ENCODE measurements around the gene ADORA1. TPM values are rescaled to one million over a fixed set of nuclear protein-coding genes. Genes with fewer than 3 reads are reported as not detected.

The ADORA1 gene
- total and polyA plus RNA-seq, 10 of the 15 experiments (the other 5 are each of a cell fraction or from before 2014, with no cell fraction given) = not detected

- intact Hi-C loops (cut with micrococcal nuclease; ENCODE audit: unreplicated experiment) (no loop called here), in situ Hi-C loops (cut with MboI) (no loop called here)
- H3K27ac ChIP-seq (ENCODE audit: control insufficient read depth, insufficient read depth) = no peak overlapping the region
- ATAC-seq = no peak
- no peaks in the 10 kb centered on the region for H4K20me1 ChIP-seq (ENCODE audit: control insufficient read depth, insufficient read depth)
- no peak overlapping the region for H3K4me2 ChIP-seq (ENCODE audit: control insufficient read depth, insufficient read depth)
- no peaks in the 10 kb centered on the region for H3K79me2 ChIP-seq (ENCODE audit: control insufficient read depth, insufficient read depth, low read length)
- peaks cover 0 to 2% of the 10 kb centered on the region in 2 experiments; a peak in 2 of 4 replicates for H3K27me3 ChIP-seq (replicated peaks in 1 of 2; ENCODE audit: control insufficient read depth in 2 of 2, insufficient read depth in 2 of 2, low read length in 1 of 2)
- ChIA-PET SMC1A (ENCODE audit: uncharacterized antibody, unreplicated experiment) (no interaction called here), CTCF (interaction anchor here (1.0 to 1.7 kb wide), 2 partner anchors 49 to 178 kb away, joined by 3 to 6 read pairs; no protein-coding TSS in a partner anchor), POLR2A (no interaction called here), RAD21 (ENCODE audit: unreplicated experiment) (no interaction called here)
- no peaks in the 10 kb centered on the region for H3K4me1 ChIP-seq (ENCODE audit: control insufficient read depth, insufficient read depth, low read length)
- no peak for DNase-seq (ENCODE audit: low read depth, low spot score)
- 25% methylated on average over 7 of the region's 7 CpGs for WGBS (ENCODE audit: insufficient coverage, insufficient replicate concordance, low lambda C conversion rate, missing lambda C conversion rate)
- no peak overlapping the region for H2AFZ ChIP-seq (ENCODE audit: control insufficient read depth, low read depth, low read length)
- FAIRE-seq = no peak
- BruUV-seq (replicated peaks) = no TSS peak
- H3K4me3 ChIP-seq = no peak overlapping the region
- H3K9me3 ChIP-seq (replicated peaks; ENCODE audit: control insufficient read depth, insufficient read depth, low read length) = no peaks in the 10 kb centered on the region; the same call in 2 of the 3 replicates
- H3K36me3 ChIP-seq (ENCODE audit: control insufficient read depth in 2 of 2, insufficient read depth in 2 of 2, low read length in 1 of 2) = no peaks in the 10 kb centered on the region
- TF ChIP-seq CEBPB (IDR thresholded peaks at IDR 0.05; ENCODE audit: borderline replicate concordance in 1 of 2, low read depth in 2 of 2, low read length in 2 of 2) (no peak), HSF1 (IDR thresholded peaks at IDR 0.05; ENCODE audit: low read depth, low read length) (no peak), NFYB (IDR thresholded peaks at IDR 0.05; ENCODE audit: insufficient read depth, low read depth, low read length) (no peak), SREBF2 (IDR thresholded peaks at IDR 0.05; ENCODE audit: low read length) (no peak), RAD51 (IDR thresholded peaks at IDR 0.05) (no peak), FOXM1 (IDR thresholded peaks at IDR 0.05; ENCODE audit: low read depth, low read length) (no peak), CTCF (IDR thresholded peaks at IDR 0.05 in 2 of 3, conservative IDR thresholded peaks at IDR 0.05 in 1 of 3; ENCODE audit: control insufficient read depth in 2 of 3, extremely low read depth in 1 of 3, insufficient read depth in 1 of 3, low read depth in 3 of 3, low read length in 3 of 3) (no peak), PKNOX1 (IDR thresholded peaks at IDR 0.05) (no peak), RAD21 (IDR thresholded peaks at IDR 0.05; ENCODE audit: insufficient read depth, low read depth, low read length) (no peak), STAT1 (conservative IDR thresholded peaks at IDR 0.05) (no peak), IRF4 (IDR thresholded peaks at IDR 0.05; ENCODE audit: low read depth, low read length) (no peak), CEBPZ (IDR thresholded peaks at IDR 0.05; ENCODE audit: low read depth, low read length) (no peak), EED (IDR thresholded peaks at IDR 0.05; ENCODE audit: low read depth) (no peak), POLR2AphosphoS5 (IDR thresholded peaks at IDR 0.05; ENCODE audit: low read length) (no peak), NFIC (IDR thresholded peaks at IDR 0.05; ENCODE audit: low read depth, low read length) (no peak), HCFC1 (IDR thresholded peaks at IDR 0.05; ENCODE audit: low read length) (no peak), CHD4 (IDR thresholded peaks at IDR 0.05) (no peak)
- H3K9ac ChIP-seq (ENCODE audit: control insufficient read depth, insufficient read depth, low read length) = no peak overlapping the region
Observed at GRCh38 chr1:203089001-203089650, 38.4 kb upstream of the ADORA1 start.

All from GM12878 (cell line).